IPS DF 19.7 (cell line): ENCODE measurements around the gene CCT4.
"Not testable (repeated sequence)": the region's sequence is repeated elsewhere in the genome, so short reads cannot be mapped to it uniquely, and the experiment has no call there.

Source experiments
- DNase-seq: peaks from one replicate; pipeline ENCODE4 v3.0.0-alpha.2; 2013; ENCODE audit warnings: low read depth, low spot score

The CCT4 gene, protein sequence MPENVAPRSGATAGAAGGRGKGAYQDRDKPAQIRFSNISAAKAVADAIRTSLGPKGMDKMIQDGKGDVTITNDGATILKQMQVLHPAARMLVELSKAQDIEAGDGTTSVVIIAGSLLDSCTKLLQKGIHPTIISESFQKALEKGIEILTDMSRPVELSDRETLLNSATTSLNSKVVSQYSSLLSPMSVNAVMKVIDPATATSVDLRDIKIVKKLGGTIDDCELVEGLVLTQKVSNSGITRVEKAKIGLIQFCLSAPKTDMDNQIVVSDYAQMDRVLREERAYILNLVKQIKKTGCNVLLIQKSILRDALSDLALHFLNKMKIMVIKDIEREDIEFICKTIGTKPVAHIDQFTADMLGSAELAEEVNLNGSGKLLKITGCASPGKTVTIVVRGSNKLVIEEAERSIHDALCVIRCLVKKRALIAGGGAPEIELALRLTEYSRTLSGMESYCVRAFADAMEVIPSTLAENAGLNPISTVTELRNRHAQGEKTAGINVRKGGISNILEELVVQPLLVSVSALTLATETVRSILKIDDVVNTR

DNA sequence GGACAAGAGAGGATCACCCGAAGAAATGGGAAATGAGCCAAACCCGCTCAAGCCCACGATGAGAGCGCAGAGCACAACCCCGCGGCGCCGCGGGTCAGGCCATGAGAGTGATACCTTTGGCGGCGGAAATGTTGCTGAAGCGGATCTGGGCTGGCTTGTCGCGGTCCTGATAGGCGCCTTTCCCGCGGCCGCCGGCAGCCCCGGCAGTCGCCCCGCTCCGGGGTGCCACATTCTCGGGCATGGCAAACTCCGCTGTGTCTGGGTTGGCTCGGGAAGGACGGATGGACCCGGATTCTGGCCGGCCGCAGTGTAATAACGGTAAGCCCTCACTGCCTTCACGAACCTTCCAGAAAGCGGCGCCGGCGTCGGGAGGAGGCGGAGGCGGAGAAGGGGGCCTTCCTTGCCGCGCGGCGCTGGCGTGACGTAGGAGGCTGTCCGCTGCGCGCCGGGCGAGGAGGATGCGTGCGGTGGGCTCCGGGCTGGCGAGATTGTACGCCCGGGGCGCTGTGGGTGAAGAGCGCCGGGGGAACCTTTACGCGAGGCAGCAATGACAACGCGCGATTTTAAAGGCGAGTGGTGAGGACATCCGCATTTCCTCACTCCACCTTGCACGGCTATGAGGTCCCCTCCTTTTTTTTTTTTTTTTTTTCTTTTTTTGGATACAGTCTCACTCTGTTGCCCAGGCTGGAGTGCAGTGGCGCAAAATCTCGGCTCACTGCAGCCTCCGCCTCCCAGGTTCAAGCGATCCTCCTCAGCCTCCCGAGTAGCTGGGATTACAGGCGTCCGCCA, at the start of gene CCT4:
Gene CCT4 (minus strand): TSS at position 390 of the 789 bp plus-strand sequence. CDS start 149 bp downstream, at position 241.
- peak; percentile 20 for DNase-seq

DNA sequence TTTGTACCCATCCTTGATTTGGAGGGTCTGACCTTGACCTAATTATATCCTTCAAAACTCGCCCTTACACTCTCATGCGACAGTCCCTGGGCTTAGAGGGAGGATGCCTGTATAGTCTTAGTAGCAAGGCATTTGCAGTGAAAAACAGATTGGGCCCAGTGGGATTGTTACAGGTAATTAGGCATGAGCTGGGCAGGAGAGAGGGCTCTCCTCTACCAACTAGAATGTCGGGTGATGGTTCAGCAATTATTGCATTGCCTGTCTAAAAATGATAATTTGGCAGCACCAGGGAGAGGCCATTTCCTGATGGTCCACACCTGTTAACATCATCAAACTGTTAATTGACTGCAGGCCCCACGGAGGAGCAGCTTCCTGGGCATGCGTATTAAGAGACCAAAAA, 49.4 kb upstream of the CCT4 start:
- DNase-seq = no peak

DNA sequence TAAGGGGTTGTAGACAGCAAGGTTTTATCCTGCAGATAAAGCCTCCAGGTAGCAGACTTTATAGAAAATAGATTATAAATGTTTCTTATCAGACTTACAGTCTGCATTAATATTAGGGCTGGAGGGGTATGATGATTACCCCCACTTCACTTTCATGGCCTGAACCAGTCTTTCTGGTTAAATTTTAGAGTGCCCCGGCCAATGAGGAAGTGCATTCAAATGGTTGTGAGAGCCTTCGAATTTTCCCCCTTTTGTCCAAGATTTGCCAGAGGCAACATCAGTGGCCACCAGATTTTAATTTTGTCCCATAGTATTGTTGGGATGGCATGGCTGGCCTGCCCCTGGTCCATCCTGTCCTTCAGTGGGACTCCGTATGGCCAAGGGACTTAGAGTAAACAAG, 48.6 kb upstream of the CCT4 start:
- DNase-seq = no peak

DNA sequence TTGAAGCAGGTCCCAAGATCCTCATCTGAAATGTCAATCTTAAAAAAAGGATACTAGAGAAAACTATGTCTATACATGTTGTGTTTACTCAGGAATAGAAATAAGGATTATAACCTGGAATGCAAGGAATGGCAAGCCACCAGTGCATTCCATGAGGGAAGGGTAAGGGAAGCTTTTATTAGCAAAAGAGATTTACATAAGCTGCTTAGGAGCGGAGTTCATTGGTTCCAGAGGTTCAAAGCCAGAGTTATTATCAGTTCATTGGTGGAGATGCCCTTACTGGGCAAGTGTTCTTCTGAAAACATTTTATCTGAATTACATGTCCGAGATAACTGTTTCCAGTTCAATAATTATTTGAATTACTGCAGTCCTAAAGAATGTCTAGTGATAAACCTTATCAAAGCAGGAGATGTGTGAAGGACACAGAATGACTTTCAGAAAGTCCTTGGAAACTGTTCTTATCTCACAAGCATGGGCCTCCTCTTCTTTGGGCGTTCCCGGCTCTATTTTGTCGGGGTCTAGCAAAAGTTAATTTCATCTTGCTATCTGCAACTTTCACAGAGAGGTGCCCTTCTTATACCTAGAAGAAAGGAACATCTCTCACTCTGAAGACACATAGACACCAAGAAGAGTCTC, 40.5 kb upstream of the CCT4 start:
- DNase-seq = no peak

DNA sequence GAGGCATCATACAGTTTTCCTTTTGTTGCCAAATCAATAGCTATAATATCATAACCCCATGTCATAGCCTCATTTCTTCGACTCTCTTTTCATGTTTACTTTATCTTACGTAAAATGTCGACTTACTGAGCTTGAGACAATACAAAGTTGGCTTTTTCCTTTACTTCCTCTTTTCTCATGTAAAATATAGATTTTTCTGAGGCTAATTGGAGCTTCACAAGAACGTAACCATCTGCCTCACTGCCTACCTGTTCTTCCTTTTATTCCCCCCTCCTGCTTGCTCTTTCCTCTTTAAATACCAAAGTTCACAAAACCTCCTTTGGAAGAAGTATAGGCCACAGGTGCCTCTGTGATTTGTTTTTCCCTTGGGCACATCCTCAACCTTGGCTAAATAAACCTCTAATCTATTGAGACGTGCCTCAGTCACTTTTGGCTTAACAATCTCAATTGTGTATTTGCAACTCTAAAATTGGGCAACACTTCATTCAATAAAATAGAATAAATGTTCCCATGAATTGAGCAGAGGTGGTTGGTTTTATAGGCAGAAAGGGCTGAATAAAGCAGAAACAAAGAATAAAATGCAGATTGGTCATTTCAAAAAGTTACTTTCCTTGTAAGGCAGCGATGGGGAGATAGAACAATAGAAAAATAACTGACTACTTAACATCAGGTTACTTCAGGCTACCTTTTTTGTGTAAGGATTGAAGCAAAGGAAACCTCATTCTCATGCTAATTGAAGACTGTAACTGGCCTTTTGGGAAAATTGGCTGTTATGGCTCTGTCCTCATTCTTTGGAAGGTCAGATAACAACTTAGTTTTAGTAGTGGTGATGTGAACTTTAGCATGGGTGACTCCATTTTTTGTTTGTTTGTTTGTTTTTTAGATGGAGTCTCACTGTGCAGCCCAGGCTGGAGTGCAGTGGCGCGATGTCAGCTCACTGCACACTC, 38.3 kb upstream of the CCT4 start:
- DNase-seq = no peak

DNA sequence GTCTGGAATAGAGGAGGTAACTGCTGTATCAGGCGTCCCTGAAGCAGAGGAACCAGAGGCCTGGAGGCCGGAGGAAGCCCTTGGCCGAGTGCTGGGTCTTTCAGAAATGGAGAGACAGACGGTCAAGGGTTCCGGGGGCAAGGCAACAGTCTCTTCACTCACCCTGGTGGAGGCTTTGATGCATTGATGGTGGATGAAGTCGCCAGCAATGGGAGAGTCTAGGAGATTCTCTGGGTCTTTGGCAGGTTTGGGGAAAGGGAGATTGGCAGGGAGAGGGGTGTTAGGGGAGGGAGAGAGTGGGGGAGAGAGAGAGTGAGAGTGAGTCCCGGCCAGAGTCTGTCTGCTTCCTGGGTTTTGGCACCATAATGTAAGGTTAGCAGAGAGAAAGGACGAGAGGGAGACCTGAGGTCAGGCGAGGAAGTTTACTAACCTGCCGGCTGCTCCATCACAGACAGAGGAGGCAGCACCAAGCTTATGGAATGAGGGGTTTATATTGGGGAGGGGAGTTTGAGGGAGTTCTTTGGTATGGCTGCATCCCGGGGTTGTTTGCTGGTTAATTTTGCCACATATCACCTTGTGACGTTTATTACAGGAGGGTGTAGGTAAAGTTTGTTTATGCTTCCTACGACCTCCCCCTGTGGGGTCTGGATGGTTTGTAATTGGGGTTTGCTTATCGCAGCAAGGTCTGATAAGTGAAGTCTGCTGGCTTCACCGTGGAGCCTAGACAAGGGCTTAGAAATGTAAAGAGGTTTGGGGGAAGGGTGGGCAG, 36.6 kb upstream of the CCT4 start:
- no peak for DNase-seq

DNA sequence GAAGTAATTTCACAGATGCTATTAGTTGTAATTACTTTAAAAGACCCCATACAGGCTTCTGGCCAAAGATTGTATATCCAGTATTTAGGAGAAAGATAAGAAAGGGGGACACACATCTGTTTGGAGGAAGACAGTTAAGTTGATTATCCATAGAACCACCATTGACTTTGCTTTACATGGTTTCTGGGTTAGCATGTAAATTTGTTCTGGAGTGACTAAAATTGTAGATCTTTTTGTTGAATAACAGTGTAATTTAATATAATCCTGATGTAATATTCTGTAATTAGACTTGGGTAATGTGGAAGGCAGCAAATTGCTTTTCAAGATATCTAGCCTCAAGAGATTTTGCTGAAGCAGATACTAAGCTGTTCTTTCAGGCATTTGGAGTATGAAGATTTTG, 34.3 kb upstream of the CCT4 start:
- DNase-seq = no peak

DNA sequence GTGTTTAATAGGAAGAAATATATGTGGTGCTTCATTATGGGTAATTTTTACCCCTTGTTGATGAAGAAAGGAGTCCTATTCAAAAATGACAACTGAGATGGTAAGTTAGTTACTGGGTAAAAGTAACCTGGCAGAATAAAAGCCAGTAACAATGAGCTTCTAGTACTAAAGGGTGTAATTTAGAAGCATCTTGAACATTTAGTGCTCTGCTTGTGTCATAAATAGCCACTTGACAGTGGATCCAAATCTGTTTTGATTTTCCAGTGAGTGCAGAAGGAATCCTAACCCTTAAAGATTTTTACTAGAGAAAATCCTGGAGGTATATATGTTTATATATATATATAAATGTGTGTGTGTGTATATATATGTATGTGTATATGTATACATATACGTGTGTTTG, 32.1 kb upstream of the CCT4 start:
- DNase-seq = no peak

DNA sequence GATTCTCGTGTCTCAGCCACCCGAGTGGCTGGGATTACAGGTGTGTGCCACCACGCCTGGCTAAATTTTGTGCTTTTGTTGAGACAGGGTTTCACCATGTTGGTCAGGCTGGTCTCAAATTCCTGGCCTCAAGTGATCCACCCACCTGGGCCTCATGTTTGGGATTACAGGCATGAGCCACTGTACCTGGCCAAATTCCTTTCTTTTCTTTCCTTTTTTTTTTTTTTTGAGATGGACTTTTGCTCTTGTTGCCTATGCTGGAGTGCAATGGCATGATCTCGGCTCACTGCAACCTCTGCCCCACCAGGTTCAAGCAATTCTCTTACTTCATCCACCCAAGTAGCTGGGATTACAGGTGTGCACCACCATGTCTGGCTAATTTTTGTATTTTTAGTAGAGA, 26.3 kb upstream of the CCT4 start:
- not testable (repeated sequence) for DNase-seq

DNA sequence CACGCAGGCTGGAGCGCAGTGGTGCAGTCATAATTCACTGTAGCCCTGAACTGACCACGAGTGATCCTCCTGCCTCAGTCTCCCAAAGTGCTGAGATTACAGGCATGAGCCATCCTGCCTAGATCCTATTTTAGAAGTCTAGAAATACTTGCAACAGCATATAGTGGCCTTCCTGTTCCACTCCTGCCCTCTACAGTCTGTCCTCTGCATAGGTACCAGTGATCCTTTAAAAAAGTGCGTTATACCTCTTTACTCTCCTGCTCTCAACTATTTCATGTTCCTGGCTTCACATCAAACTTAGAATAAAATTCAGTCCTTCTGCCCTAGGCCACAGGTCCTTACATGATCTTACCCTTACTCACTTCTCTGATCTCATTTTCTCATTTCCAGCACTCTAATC, 23.1 kb upstream of the CCT4 start:
- DNase-seq = no peak

DNA sequence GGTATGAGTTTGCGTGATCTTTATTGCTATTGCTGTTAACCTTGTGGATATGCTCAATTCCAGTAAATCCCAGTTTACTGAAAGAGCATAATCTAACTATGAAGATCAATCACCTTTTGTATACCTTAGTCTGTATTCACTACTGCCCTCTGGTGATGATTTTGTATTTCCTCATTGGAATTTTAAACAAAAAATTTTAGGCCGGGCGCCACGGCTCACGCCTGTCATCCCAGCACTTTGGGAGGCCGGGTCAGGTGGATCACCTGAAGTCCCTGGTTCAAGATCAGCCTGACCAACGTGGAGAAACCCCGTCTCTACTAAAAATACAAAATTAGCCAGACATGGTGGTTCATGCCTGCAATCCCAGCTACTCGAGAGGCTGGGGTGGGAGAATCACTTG, 22.1 kb upstream of the CCT4 start:
- DNase-seq = no peak

DNA sequence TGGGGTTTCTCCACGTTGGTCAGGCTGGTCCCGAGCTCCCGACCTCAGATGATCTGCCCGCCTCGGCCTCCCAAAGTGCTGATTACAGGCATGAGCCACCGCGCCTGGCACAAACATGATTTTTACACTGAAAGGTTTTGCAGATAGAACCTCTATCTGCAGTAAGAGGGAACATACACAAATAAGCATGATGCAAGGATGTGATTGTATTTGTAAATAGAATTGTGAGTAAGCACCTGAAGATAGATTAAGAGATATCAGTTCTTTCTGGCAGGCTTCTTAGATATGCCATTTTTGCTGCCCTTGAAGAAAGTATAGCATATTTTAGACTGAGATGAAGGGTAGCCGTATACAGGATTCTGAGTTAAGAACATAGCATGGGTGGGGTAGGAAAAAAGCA, 20.7 kb upstream of the CCT4 start:
- DNase-seq = no peak

DNA sequence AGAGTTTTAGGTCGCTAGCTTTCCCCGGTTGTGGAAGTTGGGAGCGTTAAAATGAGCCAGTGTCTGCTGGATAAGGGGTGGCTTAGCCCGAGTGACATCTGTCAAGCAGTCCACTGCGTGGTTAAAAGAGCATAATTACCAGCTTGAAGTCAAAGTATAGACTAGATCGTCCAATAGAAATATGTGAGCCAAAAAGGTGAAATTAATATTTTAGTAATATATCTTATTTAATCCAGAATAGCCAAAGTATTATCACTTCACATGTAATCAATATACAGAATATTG, 17.7 kb upstream of the CCT4 start:
- DNase-seq = no peak

DNA sequence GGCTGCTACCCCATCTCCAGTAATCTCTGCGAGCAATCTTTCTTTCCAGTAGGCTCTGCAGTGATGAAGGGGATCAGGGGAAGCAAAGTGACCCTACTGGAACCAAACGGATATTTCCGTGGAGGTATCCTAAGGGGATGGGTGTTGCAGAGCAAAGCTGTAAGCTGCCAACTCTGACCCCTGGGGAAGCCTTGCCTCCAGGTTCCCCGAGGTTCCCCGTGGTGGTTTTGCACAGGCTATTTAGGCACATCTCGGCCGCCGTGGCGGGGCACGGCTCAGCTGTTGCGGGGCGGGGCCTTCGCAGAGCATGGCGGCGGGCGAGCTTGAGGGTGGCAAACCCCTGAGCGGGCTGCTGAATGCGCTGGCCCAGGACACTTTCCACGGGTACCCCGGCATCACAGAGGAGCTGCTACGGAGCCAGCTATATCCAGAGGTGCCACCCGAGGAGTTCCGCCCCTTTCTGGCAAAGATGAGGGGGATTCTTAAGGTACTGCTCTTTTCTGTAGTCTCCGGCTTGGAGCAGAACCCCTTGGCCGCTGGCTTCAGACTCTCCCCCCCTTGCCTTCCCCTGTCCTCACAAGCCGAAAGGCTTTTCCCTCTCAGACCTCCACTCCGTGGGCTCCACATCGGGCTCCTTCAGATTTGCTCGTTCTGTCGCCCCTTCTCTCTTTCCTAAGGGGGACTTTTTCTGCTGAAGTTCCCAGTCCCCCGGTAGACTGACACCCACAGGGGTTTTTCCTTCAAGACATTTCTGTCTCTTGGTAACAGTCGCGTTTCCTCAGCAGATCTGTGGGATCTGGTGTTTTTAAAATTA, 17.1 kb upstream of the CCT4 start, which contains the start of gene COMMD1:
Gene COMMD1 (plus strand): TSS at position 303 of the 814 bp plus-strand sequence. CDS start 5 bp downstream, at position 308.
- no peak for DNase-seq

DNA sequence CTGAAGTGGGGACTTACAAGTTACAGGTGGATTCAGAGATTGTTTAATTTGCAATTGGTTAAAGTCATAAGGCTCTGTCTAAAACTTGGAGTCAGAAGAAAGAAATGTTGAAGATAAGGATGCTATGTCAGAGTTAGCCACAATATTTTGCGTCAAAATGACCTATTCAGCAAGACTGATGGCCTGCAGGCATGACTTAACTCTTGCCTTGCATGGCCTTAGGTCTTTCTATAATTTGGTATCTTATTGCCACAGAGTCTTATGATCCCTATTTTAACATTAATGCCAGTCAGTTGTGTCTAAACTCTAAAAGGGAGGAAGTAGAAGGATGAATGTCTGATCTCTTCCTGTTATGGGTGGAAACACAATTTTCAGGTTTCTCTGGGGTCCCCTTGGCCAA, 11.8 kb upstream of the CCT4 start:
- DNase-seq = no peak

DNA sequence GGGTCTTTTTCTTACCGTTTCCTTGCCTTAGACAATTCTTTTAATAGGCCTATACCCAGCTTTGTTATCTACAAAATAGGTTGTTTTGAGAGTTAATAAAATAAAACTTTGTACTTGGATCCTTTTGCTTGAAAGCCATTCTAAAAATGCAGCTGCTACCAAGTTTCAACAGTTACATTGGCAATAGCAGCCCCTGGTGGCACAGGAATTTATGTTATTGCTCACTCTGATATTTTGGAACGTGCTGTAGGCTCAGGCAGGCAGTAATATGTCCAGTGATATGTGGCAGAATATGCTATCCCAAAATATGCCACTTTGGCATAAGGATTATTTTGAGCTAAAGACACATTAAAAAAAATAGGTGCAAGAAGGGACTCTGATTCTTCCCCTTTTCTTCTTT, 10.4 kb upstream of the CCT4 start:
- no peak for DNase-seq

DNA sequence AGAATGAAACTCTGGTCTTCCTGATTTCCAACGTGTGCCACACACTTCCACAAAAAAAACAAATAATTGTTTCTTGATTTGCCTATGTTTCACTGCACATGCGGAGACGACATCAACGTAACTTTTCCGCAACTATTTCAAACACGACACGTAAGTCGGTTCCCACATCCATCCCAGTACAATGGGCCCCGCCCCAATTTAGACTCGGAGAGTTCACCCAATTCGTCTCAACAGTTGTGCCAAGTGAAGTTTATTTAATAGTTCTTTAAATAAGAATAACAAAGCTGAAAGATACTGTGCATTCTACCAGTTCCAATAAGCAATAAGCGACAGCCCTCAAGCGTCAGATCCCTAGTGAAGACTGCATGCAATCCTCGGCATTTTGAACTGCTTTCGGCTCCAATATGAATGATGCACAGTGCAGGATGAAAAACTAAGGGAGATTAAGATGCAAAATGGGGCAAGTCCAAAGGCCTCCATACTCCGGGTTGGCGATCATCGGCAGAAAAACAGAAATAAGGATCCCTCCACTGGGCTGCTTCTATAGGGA, 664 bp downstream of the CCT4 start:
- DNase-seq = no peak

DNA sequence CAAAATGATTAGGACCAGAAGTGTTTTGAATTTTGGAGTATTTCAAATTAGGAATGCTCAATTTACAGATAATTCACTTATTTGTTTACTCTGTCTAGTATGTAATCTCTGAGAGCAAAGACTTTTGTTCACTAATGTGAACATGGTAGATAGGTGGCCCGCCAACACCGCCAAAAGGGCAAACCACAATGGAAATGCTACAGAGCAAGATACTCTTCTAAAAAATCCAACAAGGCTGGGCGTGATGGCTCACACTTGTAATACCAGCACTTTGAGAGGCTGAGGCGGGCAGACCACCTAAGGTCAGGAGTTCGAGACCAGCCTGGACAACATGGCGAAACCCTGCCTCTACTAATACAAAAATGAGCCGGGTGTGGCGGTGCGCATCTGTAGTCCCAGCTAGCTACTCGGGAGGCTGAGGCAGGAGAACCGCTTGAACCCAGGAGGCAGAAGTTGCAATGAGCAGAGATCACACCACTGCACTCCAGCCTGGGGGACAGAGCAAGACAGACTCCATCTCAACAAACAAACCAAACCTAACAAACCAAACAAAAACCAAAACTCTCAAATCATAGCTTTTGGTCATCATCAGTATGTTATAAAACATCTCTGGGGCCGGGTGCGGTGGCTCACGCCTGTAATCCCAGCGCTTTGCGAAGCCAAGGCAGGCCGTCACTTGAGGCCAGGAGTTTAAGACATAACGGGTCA, 2.4 kb downstream of the CCT4 start:
- no peak for DNase-seq

DNA sequence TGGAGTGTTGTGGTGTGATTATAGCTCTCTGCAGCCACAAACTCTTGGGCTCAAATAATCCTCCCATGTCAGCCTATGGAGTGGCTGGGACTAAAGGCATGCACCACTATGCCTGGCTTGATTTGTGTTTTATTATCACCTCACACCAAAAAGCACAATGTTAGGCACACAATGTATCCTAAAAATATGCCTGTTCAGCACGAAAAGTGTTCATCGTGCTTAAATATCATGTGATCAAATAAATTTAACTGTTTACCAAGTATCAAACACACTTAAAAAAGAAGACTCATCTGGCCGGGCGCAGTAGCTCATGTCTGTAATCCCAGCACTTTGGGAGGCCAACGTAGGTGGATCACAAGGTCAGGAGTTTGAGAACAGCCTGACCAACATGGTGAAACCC, 5.6 kb downstream of the CCT4 start:
- DNase-seq = no peak
